ENCODE results near the gene ART3.

Gene ART3

GRCh38 chr4:76055016-76055415, 19.5 kb upstream of the ART3 start:
- TF ChIP-seq PRDM1 (tag by site-specific recombination; IDR thresholded peaks at IDR 0.05) = peak; percentile 42; the same call in 1 of the 2 replicates
- TF ChIP-seq ZNF19 (tag by site-specific recombination; IDR thresholded peaks at IDR 0.05; ENCODE audit: low read depth) = no peak
- ChIA-PET CTCF (interaction anchor here (1.1 kb wide), 1 partner anchor 323 kb away, joined by 5 read pairs; no protein-coding TSS in a partner anchor), POLR2A (no interaction called here)
- no peaks in the 10 kb centered on the region for H3K4me1 ChIP-seq (ENCODE audit: control insufficient read depth, insufficient read depth, low read length)
- H3K4me3 ChIP-seq (ENCODE audit: low read depth, low read length) = no peak overlapping the region
- H3K36me3 ChIP-seq (ENCODE audit: control insufficient read depth in 2 of 2, insufficient read depth in 1 of 2, low read length in 2 of 2) = no peaks in the 10 kb centered on the region
- H3K27ac ChIP-seq (ENCODE audit: extremely low read depth, low read depth, low read length) = no peak overlapping the region
- H3K9me3 ChIP-seq (ENCODE audit: control insufficient read depth, insufficient read depth, low read depth, low read length) = no peaks in the 10 kb centered on the region

- CTCF ChIA-PET = interaction anchor here (1.1 kb wide), 1 partner anchor 323 kb away, joined by 5 read pairs; no protein-coding TSS in a partner anchor
- Histone ChIP-seq H3K4me3 (ENCODE audit: low read depth, low read length) (no peak overlapping the region), H3K4me1 (ENCODE audit: control insufficient read depth, insufficient read depth, low read length) (no peaks in the 10 kb centered on the region), H3K27ac (ENCODE audit: extremely low read depth, low read depth, low read length) (no peak overlapping the region), H3K36me3 (ENCODE audit: control insufficient read depth in 2 of 2, insufficient read depth in 1 of 2, low read length in 2 of 2) (no peaks in the 10 kb centered on the region), H3K9me3 (ENCODE audit: control insufficient read depth, insufficient read depth, low read depth, low read length) (no peaks in the 10 kb centered on the region)
- POLR2A ChIA-PET = no interaction called here
- TF ChIP-seq ZNF488 (tag by site-specific recombination; IDR thresholded peaks at IDR 0.05) (no peak), GFI1B (tag by site-specific recombination; IDR thresholded peaks at IDR 0.05) (no peak), ZNF585B (tag by site-specific recombination; IDR thresholded peaks at IDR 0.05) (no peak)
Measured at GRCh38 chr4:76055421-76055820, 19.1 kb upstream of the ART3 start.

- Histone ChIP-seq H3K4me1 (ENCODE audit: control insufficient read depth, insufficient read depth, low read length) (no peaks in the 10 kb centered on the region), H3K4me3 (ENCODE audit: low read depth, low read length) (no peak overlapping the region), H3K36me3 (ENCODE audit: control insufficient read depth in 2 of 2, insufficient read depth in 1 of 2, low read length in 2 of 2) (no peaks in the 10 kb centered on the region), H3K9me3 (ENCODE audit: control insufficient read depth, insufficient read depth, low read depth, low read length) (no peaks in the 10 kb centered on the region), H3K27ac (ENCODE audit: extremely low read depth, low read depth, low read length) (no peak overlapping the region)
- no peak for TF ChIP-seq ZNF37A (tag by site-specific recombination; IDR thresholded peaks at IDR 0.05)
- TF ChIP-seq ZNF214 (tag by site-specific recombination; IDR thresholded peaks at IDR 0.05; ENCODE audit: borderline replicate concordance) = no peak
- no peak for TF ChIP-seq ZNF707 (tag by site-specific recombination; IDR thresholded peaks at IDR 0.05)
- TF ChIP-seq PRDM1 (tag by site-specific recombination; IDR thresholded peaks at IDR 0.05) = no peak
- TF ChIP-seq ZNF16 (tag by site-specific recombination; IDR thresholded peaks at IDR 0.05; ENCODE audit: low read depth) = no peak
- no peak for TF ChIP-seq WT1 (tag by site-specific recombination; IDR thresholded peaks at IDR 0.05)
- no peak for TF ChIP-seq ZNF174 (tag by site-specific recombination; IDR thresholded peaks at IDR 0.05)
- TF ChIP-seq ZNF692 (tag by site-specific recombination; IDR thresholded peaks at IDR 0.05) = no peak
- TF ChIP-seq SCRT2 (tag by site-specific recombination; IDR thresholded peaks at IDR 0.05) = no peak
- TF ChIP-seq ZNF558 (tag by site-specific recombination; IDR thresholded peaks at IDR 0.05) = no peak
- no peak for TF ChIP-seq HOXA7 (CRISPR knock-in tag; IDR thresholded peaks at IDR 0.05; ENCODE audit: borderline replicate concordance)
- TF ChIP-seq GLIS2 (tag by site-specific recombination; IDR thresholded peaks at IDR 0.05) = no peak
- no peak for TF ChIP-seq SP7 (tag by site-specific recombination; IDR thresholded peaks at IDR 0.05)
- TF ChIP-seq ZNF639 (tag by site-specific recombination; IDR thresholded peaks at IDR 0.05) = no peak
- CTCF ChIA-PET = interaction anchor here (0.9 to 1.2 kb wide), 5 partner anchors 23 to 334 kb away, joined by 3 to 5 read pairs (median 3); partner anchors contain the start of gene USO1
- POLR2A ChIA-PET = no interaction called here
Measured at GRCh38 chr4:76058302-76058701, 16.2 kb upstream of the ART3 start.
